ENCODE results near the gene HACD4. TPM values are rescaled to one million over a fixed set of nuclear protein-coding genes. Genes with fewer than 3 reads are reported as not detected.

Gene HACD4
- total and polyA plus RNA-seq, 7 donors = 0.16 to 0.52 (median 0.23) TPM

- Histone ChIP-seq H3K27me3 (ENCODE audit: insufficient read depth in 3 of 3, low read length in 2 of 3) (no peaks in the 10 kb centered on the region), H3K27ac (no peak overlapping the region), H3K36me3 (ENCODE audit: insufficient read depth in 1 of 2, low read depth in 1 of 2) (peaks cover 9 to 50% of the 10 kb centered on the region in 2 donors), H3K9me3 (no peaks in the 10 kb centered on the region), H3K4me1 (no peaks in the 10 kb centered on the region), H3K4me3 (no peak overlapping the region)
- WGBS, 3 donors = 56 to 72% (median 62%) methylated on average over 3 of the region's 3 CpGs
- DNase-seq = no peak
- intact Hi-C loops (cut with DNase I) = no loop called here
- no peak for TF ChIP-seq CTCF (IDR thresholded peaks at IDR 0.05)
- ATAC-seq = no peak
These were observed 42.6 kb downstream of the HACD4 start for GRCh38 chr9:20988671-20989315.

- no peak for TF ChIP-seq CTCF (IDR thresholded peaks at IDR 0.05)
- H3K4me3 ChIP-seq = no peak overlapping the region
- DNase-seq (no peak), ATAC-seq (no peak)
- H3K36me3 ChIP-seq (ENCODE audit: insufficient read depth in 1 of 2, low read depth in 1 of 2) = peaks cover 7 to 48% of the 10 kb centered on the region in 2 donors
- H3K27me3 ChIP-seq (ENCODE audit: insufficient read depth in 3 of 3, low read length in 2 of 3) = no peaks in the 10 kb centered on the region
- no peaks in the 10 kb centered on the region for H3K4me1 ChIP-seq
- WGBS, 3 donors = 89 to 93% (median 90%) methylated on average over 3 of the region's 3 CpGs
- intact Hi-C loops (cut with DNase I) = no loop called here
- H3K27ac ChIP-seq = no peak overlapping the region
- H3K9me3 ChIP-seq = no peaks in the 10 kb centered on the region
These were observed 43.4 kb downstream of the HACD4 start for GRCh38 chr9:20988061-20988460.

GRCh38 chr9:20987521-20987920 lies 43.9 kb downstream of the HACD4 start:
- no peak for TF ChIP-seq CTCF (IDR thresholded peaks at IDR 0.05)
- intact Hi-C loops (cut with DNase I) = no loop called here
- H3K9me3 ChIP-seq = no peaks in the 10 kb centered on the region
- DNase-seq (no peak), ATAC-seq (no peak)
- H3K4me3 ChIP-seq = no peak overlapping the region
- no peak overlapping the region for H3K27ac ChIP-seq
- no peaks in the 10 kb centered on the region for H3K4me1 ChIP-seq
- 63 to 73% (median 67%) methylated on average over 1 of the region's 1 CpG for WGBS, 3 donors
- H3K36me3 ChIP-seq (ENCODE audit: insufficient read depth in 1 of 2, low read depth in 1 of 2) = peaks cover 7 to 50% of the 10 kb centered on the region in 2 donors
- H3K27me3 ChIP-seq (ENCODE audit: insufficient read depth in 3 of 3, low read length in 2 of 3) = no peaks in the 10 kb centered on the region

DNA sequence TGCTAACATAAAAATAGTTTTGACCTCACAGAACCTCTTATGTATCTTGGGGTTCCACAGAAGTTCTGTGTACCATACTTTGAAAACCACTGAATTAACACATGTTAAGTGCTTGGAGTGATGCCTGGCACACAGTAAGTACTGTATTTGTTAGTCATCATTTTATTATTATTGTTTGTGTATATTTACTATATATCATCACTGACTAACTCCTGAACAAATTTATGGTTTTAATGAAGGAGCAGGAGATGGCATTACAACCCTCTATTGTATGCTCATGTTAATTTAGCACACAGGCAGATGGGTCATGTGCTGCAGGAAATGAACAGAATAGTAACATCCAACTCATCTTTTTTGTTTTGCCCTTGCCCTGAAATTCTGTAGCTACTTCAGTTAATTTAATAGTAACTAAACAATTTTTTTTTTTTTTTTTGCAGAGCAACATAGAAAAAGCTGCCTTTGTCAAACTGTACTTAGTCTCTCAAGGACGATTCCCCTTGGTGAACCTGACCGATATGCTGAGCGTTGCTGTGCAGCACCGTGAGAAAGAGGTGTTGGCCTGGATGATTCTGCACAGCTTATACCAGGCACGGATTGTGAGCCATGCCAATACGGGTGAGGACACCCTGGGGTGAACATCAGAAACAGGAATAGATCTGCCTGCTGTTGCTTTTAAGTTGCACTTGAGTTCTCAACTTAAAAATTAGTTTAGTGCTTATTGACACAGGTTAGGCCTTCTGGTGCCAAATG lies 45.4 kb downstream of the HACD4 start:
- intact Hi-C loops (cut with DNase I) = no loop called here
- H3K4me1 ChIP-seq = no peaks in the 10 kb centered on the region
- WGBS, 3 donors = 86 to 94% (median 87%) methylated on average over 6 of the region's 6 CpGs

More for the DNA sequence above, 45.4 kb downstream of the HACD4 start:
- H3K36me3 ChIP-seq (ENCODE audit: insufficient read depth in 1 of 2, low read depth in 1 of 2) = peaks cover 7 to 63% of the 10 kb centered on the region in 2 donors
- H3K27ac ChIP-seq = no peak overlapping the region
- no peak for DNase-seq
- H3K27me3 ChIP-seq (ENCODE audit: insufficient read depth in 3 of 3, low read length in 2 of 3) = no peaks in the 10 kb centered on the region
- no peaks in the 10 kb centered on the region for H3K9me3 ChIP-seq
- TF ChIP-seq CTCF (IDR thresholded peaks at IDR 0.05) = no peak
- no peak overlapping the region for H3K4me3 ChIP-seq
- no peak for ATAC-seq
